Breast epithelium (tissue), 4 donors: ENCODE data around the gene LGALSL. TPM values are rescaled to one million over a fixed set of nuclear protein-coding genes. Genes with fewer than 3 reads are reported as not detected.

Experiments used
- DNase-seq, 2 donors: peaks; one replicate each; pipeline ENCODE4 v3.0.0-alpha.2; 2019; ENCODE audit warnings: low spot score in 2 of 2
- H3K27ac ChIP-seq, 2 donors: fragments of 200-600 bp; sonication (generic) in 1 of 2; one replicate each; pipeline ENCODE4 v1.5.1; 2016 to 2019; ENCODE audit warnings: mild to moderate bottlenecking in 1 of 2
- H3K27me3 ChIP-seq, 2 donors: fragments of 200-600 bp; sonication (generic) in 1 of 2; one replicate each; pipeline versions ENCODE4 v1.5.1 to v1.6.0; 2017 to 2019; ENCODE audit warnings: control low read depth in 1 of 2, mild to moderate bottlenecking in 1 of 2
- H3K36me3 ChIP-seq: fragments of 200-600 bp; one replicate; pipeline ENCODE4 v1.5.1; 2019
- H3K4me1 ChIP-seq, 2 donors: fragments of 200-600 bp; sonication (generic); one replicate each; pipeline ENCODE4 v1.5.1; 2016 to 2019; ENCODE audit warnings: control low read depth in 1 of 2
- H3K4me3 ChIP-seq, 3 donors: fragments of 200-600 bp; sonication (generic); 1 replicate in 2 of 3; 2 replicates in 1 of 3; pipeline ENCODE4 v1.5.1; 2016 to 2019; ENCODE audit warnings: mild to moderate bottlenecking in 3 of 3, moderate library complexity in 2 of 3
- H3K9me3 ChIP-seq, 2 donors: fragments of 200-600 bp; sonication (generic) in 1 of 2; one replicate each; pipeline ENCODE4 v1.5.1; 2016 to 2019; ENCODE audit warnings: control low read depth in 1 of 2
- CTCF ChIP-seq, 3 donors: fragments of 450-650 bp; IDR thresholded peaks; one replicate each; pipeline ENCODE4 v1.5.1; 2016 to 2017; ENCODE audit warnings: antibody characterized with exemption in 3 of 3, mild to moderate bottlenecking in 3 of 3, moderate library complexity in 3 of 3
- POLR2A ChIP-seq: fragments of 450-650 bp; IDR thresholded peaks from one replicate; pipeline ENCODE4 v1.6.1; 2016; ENCODE audit warnings: antibody characterized with exemption, mild to moderate bottlenecking, moderate library complexity
- POLR2AphosphoS5 ChIP-seq, 3 donors: sonication (generic); formaldehyde crosslinking; IDR thresholded peaks; one replicate each; pipeline ENCODE4 v1.6.1; 2017; ENCODE audit warnings: antibody characterized with exemption in 3 of 3
- intact Hi-C: fragments of 100-400 bp; cut with DNase I; formaldehyde crosslinking; loops from one replicate; pipeline ENCODE4 v1.15.1; 2023; ENCODE audit warnings: low total_unique reads
- total RNA-seq, 3 donors: library from RNA; depleted of rRNA; stranded (reverse); fragments of >200 nt; gene quantifications; one replicate each; pipeline ENCODE4 v1.1.0, GENCODE V29; 2016

The LGALSL gene
- total RNA-seq, 3 donors from 2014 or later = 9.4 to 16.7 (median 16.5) TPM

- intact Hi-C loops = no loop called here
- Histone ChIP-seq H3K27ac (no peak overlapping the region), H3K27me3 (no peaks in the 10 kb centered on the region), H3K4me3 (no peak overlapping the region), H3K4me1 (no peaks in the 10 kb centered on the region), H3K9me3 (no peaks in the 10 kb centered on the region), H3K36me3 (no peaks in the 10 kb centered on the region)
- no peak for TF ChIP-seq CTCF (IDR thresholded peaks at IDR 0.05)
- TF ChIP-seq POLR2AphosphoS5 (IDR thresholded peaks at IDR 0.05) = no peak
- no peak for TF ChIP-seq POLR2A
- DNase-seq = no peak
These were observed 44.5 kb downstream of the LGALSL start for GRCh38 chr2:64498438-64498837.

GRCh38 chr2:64500549-64500948, 46.6 kb downstream of the LGALSL start:
- intact Hi-C loops = no loop called here
- Histone ChIP-seq H3K36me3 (no peaks in the 10 kb centered on the region), H3K9me3 (no peaks in the 10 kb centered on the region), H3K4me3 (no peak overlapping the region), H3K27me3 (no peaks in the 10 kb centered on the region), H3K4me1 (no peaks in the 10 kb centered on the region), H3K27ac (no peak overlapping the region)
- no peak for DNase-seq
- TF ChIP-seq POLR2A (no peak), POLR2AphosphoS5 (IDR thresholded peaks at IDR 0.05) (no peak), CTCF (IDR thresholded peaks at IDR 0.05) (no peak)

- H3K9me3 ChIP-seq = no peaks in the 10 kb centered on the region
- no peak overlapping the region for H3K4me3 ChIP-seq
- H3K27ac ChIP-seq = no peak overlapping the region
- DNase-seq = no peak
- H3K36me3 ChIP-seq = no peaks in the 10 kb centered on the region
- TF ChIP-seq POLR2A (no peak), CTCF (IDR thresholded peaks at IDR 0.05) (no peak), POLR2AphosphoS5 (IDR thresholded peaks at IDR 0.05) (no peak)
- H3K27me3 ChIP-seq = no peaks in the 10 kb centered on the region
- intact Hi-C loops = no loop called here
- no peaks in the 10 kb centered on the region for H3K4me1 ChIP-seq
These were observed 48.0 kb downstream of the LGALSL start for GRCh38 chr2:64501946-64502345.

GRCh38 chr2:64502860-64503259, 48.9 kb downstream of the LGALSL start:
- Histone ChIP-seq H3K27me3 (no peaks in the 10 kb centered on the region), H3K36me3 (no peaks in the 10 kb centered on the region), H3K4me1 (no peaks in the 10 kb centered on the region), H3K27ac (no peak overlapping the region), H3K4me3 (no peak overlapping the region), H3K9me3 (no peaks in the 10 kb centered on the region)
- intact Hi-C loops = no loop called here
- TF ChIP-seq POLR2AphosphoS5 (IDR thresholded peaks at IDR 0.05) = no peak
- no peak for TF ChIP-seq CTCF (IDR thresholded peaks at IDR 0.05)
- no peak for TF ChIP-seq POLR2A
- no peak for DNase-seq

- no peak for DNase-seq
- intact Hi-C loops = no loop called here
- TF ChIP-seq POLR2AphosphoS5 (IDR thresholded peaks at IDR 0.05) (no peak), CTCF (IDR thresholded peaks at IDR 0.05) (no peak), POLR2A (no peak)
These were observed 51.1 kb downstream of the LGALSL start for GRCh38 chr2:64504774-64505720.

More at GRCh38 chr2:64504774-64505720, 51.1 kb downstream of the LGALSL start:
- no peaks in the 10 kb centered on the region for H3K27me3 ChIP-seq
- no peaks in the 10 kb centered on the region for H3K9me3 ChIP-seq
- H3K4me3 ChIP-seq = no peak overlapping the region
- H3K27ac ChIP-seq = no peak overlapping the region
- no peaks in the 10 kb centered on the region for H3K36me3 ChIP-seq
- no peaks in the 10 kb centered on the region for H3K4me1 ChIP-seq
